GM08714 (cell line): ENCODE measurements around the gene TOE1.
"Not testable (repeated sequence)": the region's sequence is repeated elsewhere in the genome, so short reads cannot be mapped to it uniquely, and the experiment has no call there.

Experiments
- H3K4me3 ChIP-seq: fragments of 200-500 bp; sonication (Bioruptor generic); 2 replicates; pipeline ENCODE4 v1.5.1; 2014; ENCODE audit warnings: mild to moderate bottlenecking, low read length, inconsistent platforms
- ZNF274 ChIP-seq: IDR thresholded peaks from 2 replicates; pipeline ENCODE4 v1.6.1; 2012; ENCODE audit warnings: mild to moderate bottlenecking, low read depth, low read length

TOE1 gene

GRCh38 chr1:45339789-45340558 lies at the start of gene TOE1, which contains the start of gene MUTYH:
Gene TOE1, plus strand, starts transcription at chr1:45340170. Its CDS starts 83 bp downstream, at chr1:45340253.
Gene MUTYH, minus strand, starts transcription at chr1:45340440. Its CDS starts 5,935 bp downstream, at chr1:45334505.
- no peak for TF ChIP-seq ZNF274
- H3K4me3 ChIP-seq, result peak within 1 kb of the TSS; percentile 96

GRCh38 chr1:45291002-45291401 lies 49.0 kb upstream of the TOE1 start:
- not testable (repeated sequence) for H3K4me3 ChIP-seq

DNA sequence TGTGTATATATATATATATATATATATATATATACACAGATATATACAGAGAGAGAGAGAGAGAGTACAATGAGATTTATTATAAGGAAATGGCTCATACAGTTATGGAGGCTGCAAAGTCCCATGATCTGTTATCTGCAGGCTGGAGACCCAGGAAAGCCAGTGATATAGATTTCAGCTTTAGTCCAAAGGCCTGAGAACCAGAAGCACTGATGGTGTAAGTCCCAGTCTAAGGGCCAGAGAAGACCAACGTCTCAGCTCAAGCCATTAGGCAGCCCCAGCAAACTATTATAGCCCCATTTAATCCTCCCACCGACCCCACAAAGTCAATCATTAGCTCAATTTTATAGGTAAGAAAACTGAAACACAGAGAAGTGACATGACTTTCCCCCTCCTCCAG lies 48.3 kb upstream of the TOE1 start:
- no peak overlapping the region for H3K4me3 ChIP-seq
- TF ChIP-seq ZNF274, result no peak

GRCh38 chr1:45297666-45298356 lies 42.2 kb upstream of the TOE1 start:
- H3K4me3 ChIP-seq, result no peak overlapping the region
- no peak for TF ChIP-seq ZNF274

DNA sequence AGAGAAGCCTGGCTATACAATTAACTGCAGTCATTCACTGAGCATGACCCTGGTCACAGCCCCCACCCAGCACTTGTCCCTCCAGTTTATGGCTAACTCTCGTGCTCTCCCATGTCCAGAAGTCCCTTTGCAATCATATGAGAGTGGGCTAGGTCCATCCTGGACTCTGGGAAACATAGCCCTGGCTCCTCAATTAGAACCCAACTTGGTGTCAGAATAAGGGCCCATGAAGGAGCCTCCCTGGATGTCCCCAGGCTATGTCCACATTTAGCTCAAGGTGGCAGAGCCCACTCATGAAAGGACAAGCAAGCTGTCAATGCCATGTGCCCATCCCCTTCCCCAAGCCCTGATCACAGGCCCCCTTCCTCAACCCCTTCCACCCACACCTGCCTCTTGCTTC lies 40.7 kb upstream of the TOE1 start:
- no peak for TF ChIP-seq ZNF274
- no peak overlapping the region for H3K4me3 ChIP-seq

GRCh38 chr1:45299981-45300668 lies 39.8 kb upstream of the TOE1 start:
- H3K4me3 ChIP-seq, result no peak overlapping the region
- no peak for TF ChIP-seq ZNF274

GRCh38 chr1:45300669-45300997 lies 39.3 kb upstream of the TOE1 start:
- TF ChIP-seq ZNF274, result no peak
- H3K4me3 ChIP-seq, result no peak overlapping the region

- peak overlapping the region; percentile 68 for H3K4me3 ChIP-seq
- TF ChIP-seq ZNF274, result no peak
Observed at GRCh38 chr1:45302505-45303150, 37.3 kb upstream of the TOE1 start.

DNA sequence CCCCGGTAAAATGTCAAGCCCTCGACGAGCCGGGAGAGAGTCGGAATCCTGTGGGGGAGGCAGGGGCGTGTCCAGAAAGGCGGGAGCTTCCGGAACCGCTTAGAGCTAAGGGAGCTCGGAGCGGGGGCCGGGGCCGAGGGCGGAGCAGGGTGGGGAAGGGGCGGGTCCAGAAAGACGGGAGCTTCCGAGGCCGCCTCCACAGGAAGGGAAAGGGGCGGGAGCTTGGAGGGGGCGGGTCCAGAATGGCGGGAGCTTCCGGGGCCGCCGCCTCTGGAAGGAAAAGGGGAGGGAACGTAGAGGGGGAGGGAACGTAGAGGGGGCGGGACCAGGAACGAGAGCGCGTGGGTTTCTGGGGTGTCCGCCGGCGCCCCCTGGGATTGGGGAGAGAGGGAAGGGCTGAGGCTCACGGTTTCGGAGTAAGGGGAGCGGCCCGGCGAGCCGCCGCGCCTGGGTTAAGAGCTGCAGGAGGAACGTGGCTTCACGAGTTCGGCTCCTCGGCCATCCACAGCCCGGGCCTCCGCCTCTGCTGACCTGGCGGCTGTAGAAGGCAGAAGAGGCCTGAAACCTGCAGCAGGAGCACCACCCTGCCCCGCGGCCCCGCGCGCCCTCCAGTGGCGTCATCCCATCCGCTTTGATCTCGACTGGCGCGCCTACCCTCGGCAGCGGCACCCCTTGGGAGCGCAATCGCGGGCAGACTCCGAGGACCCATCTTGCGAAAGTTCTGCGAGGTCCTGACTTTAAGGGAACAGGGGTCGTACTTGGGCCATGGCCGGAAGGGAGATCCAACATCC lies 36.3 kb upstream of the TOE1 start:
- no peak for TF ChIP-seq ZNF274
- peak overlapping the region; percentile 73 for H3K4me3 ChIP-seq

DNA sequence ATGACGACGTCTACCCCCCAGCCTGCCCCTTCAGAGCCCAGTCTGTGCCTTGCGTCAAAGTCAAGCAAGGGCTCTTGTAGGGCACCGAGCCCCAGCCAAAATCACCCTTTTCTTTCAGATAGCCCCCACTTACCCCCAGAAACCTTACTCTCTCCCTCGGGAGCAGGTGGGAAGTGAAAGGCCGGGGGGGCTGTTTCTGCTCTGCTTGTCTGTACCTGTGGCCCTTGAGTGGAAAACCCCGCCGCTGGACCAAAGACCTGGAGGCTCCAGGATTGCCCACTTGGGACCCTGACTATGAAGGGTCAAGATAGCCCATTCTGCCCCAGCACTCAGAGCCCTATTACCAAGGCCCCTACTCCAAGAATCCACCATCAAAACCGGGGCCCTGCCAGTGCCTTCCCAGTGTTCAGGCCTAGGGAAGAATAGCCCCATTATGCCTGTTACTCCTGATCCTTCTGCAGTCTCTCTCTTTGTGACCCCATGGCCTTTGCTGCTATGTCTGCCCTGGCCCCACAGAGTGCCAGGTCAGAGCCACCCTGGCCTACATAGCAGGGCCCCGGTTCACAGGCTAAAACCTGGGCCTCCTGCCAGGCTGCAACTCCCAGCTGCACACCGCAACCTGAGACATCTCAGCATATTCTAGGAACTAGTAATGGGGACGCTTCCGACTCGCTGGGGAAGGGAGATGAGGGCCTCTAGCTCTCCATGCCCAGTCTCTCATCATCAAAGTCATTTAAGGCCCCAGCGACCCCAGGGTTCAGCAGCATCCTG lies 35.5 kb upstream of the TOE1 start:
- H3K4me3 ChIP-seq, result peak overlapping the region; percentile 73; the same call in 1 of the 2 replicates
- no peak for TF ChIP-seq ZNF274

DNA sequence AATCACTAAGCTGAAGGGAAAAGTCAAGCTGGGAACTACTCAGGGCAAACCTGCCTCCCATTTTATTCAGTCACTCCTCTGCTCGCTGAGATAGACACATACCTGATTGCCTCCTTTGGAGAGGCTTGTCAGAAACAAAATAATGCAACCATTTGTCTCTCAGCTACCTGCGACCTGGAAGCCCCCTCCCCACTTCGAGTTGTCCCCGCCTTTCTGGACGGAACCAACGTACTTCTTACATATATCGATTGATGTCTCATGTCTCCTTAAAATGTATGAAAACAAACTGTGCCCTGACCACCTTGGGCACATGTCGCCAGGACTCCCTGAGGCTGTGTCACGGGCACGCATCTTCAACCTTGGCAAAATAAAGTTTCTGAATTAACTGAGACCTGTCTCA lies 34.7 kb upstream of the TOE1 start:
- no peak overlapping the region for H3K4me3 ChIP-seq
- no peak for TF ChIP-seq ZNF274

GRCh38 chr1:45306319-45306718 lies 33.7 kb upstream of the TOE1 start:
- peak overlapping the region; percentile 14; the same call in 1 of the 2 replicates for H3K4me3 ChIP-seq
- TF ChIP-seq ZNF274, result no peak

- no peak for TF ChIP-seq ZNF274
- H3K4me3 ChIP-seq, result no peak overlapping the region
Observed at GRCh38 chr1:45306905-45307304, 33.1 kb upstream of the TOE1 start.
